ENCODE measurements around the gene LILRA6. TPM values are rescaled to one million over a fixed set of nuclear protein-coding genes. Genes with fewer than 3 reads are reported as not detected.
"Not testable (repeated sequence)": the region's sequence is repeated elsewhere in the genome, so short reads cannot be mapped to it uniquely, and the experiment has no call there.

Gene LILRA6
- total and polyA plus RNA-seq, 5 donors from 2014 or later = 0.11 to 0.13 TPM; not detected in 3

DNA sequence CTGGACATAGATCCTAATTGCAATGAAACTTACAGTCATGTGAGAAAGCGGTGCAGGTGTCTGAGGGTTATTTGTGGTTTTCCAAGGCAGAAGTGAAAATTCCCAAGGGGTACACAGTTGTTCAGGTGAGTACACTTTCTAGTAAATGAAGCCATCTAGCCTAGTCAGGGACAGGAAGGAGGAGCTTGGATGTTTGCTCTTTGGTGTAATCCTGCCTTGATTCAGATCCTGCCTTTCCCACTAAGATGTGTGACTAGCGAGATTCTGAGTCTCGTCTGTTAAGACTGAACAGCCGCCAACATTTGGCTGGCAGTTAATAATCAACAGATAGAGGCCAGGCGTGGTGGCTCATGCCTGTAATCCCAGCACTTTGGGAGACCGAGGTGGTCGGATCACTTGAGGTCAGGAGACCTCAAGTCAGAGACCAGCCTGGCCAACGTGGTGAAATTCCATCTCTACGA lies 39.4 kb downstream of the LILRA6 start:
- Mint-ChIP-seq H3K36me3 (peaks cover 38% of the 10 kb centered on the region), H3K4me3 (peak overlapping the region; percentile 15 to 100 (median 88)), H3K4me1 (peaks cover 7 to 80% (median 49%) of the 10 kb centered on the region in 4 donors), H3K27me3 (no peaks in the 10 kb centered on the region), H3K27ac (peak overlapping the region in 1 of 3 donors; percentile 71), H3K9me3 (no peaks in the 10 kb centered on the region)
- ATAC-seq (ENCODE audit: low read depth in 2 of 2) (no peak), DNase-seq (no peak)
- Histone ChIP-seq H3K27ac (ENCODE audit: insufficient read depth, low read length, poor library complexity, severe bottlenecking) (no peak overlapping the region), H3K9me3 (ENCODE audit: control insufficient read depth in 2 of 2, low read length in 2 of 2) (no peaks in the 10 kb centered on the region), H3K27me3 (ENCODE audit: control insufficient read depth, insufficient read depth, low read length) (no peaks in the 10 kb centered on the region), H3K4me3 (ENCODE audit: low read depth, low read length) (no peak overlapping the region), H3K36me3 (ENCODE audit: control insufficient read depth, insufficient read depth, low read length) (peaks cover 60% of the 10 kb centered on the region), H3K4me1 (ENCODE audit: control insufficient read depth, insufficient read depth, low read length, poor library complexity, severe bottlenecking) (peaks cover 66% of the 10 kb centered on the region)

DNA sequence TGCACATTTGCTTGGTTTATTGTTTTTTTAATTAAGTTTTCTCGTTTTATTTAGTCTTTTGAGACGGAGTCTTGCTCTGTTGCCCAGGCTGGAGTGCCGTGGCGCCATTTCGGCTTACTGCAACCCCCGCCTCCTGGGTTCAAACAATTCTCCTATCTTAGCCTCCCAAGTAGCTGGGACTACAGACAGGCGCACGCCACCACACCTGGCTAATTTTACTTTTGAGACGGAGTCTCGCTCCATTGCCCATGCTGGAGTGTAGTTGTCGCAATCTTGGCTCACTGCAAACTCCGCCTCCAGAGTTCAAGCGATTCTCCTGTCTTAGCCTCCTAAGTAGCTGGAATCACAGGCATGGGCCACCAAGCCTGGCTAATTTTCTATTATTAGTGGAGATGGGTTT lies 40.6 kb downstream of the LILRA6 start:
- Mint-ChIP-seq H3K4me3 (peak overlapping the region; percentile 93 to 100 (median 98)), H3K36me3 (peaks cover 30% of the 10 kb centered on the region), H3K27ac (peak overlapping the region in 2 of 3 donors; percentile 99 to 100), H3K9me3 (no peaks in the 10 kb centered on the region), H3K27me3 (no peaks in the 10 kb centered on the region), H3K4me1 (peaks cover 7 to 68% (median 41%) of the 10 kb centered on the region in 4 donors)
- Histone ChIP-seq H3K4me1 (ENCODE audit: control insufficient read depth, insufficient read depth, low read length, poor library complexity, severe bottlenecking) (peaks cover 59% of the 10 kb centered on the region), H3K4me3 (ENCODE audit: low read depth, low read length) (peak overlapping the region; percentile 92), H3K36me3 (ENCODE audit: control insufficient read depth, insufficient read depth, low read length) (peaks cover 49% of the 10 kb centered on the region), H3K27me3 (ENCODE audit: control insufficient read depth, insufficient read depth, low read length) (no peaks in the 10 kb centered on the region), H3K27ac (ENCODE audit: insufficient read depth, low read length, poor library complexity, severe bottlenecking) (peak overlapping the region; percentile 96), H3K9me3 (ENCODE audit: control insufficient read depth in 2 of 2, low read length in 2 of 2) (no peaks in the 10 kb centered on the region)
- ATAC-seq (ENCODE audit: low read depth in 2 of 2) (no peak), DNase-seq (no peak)

DNA sequence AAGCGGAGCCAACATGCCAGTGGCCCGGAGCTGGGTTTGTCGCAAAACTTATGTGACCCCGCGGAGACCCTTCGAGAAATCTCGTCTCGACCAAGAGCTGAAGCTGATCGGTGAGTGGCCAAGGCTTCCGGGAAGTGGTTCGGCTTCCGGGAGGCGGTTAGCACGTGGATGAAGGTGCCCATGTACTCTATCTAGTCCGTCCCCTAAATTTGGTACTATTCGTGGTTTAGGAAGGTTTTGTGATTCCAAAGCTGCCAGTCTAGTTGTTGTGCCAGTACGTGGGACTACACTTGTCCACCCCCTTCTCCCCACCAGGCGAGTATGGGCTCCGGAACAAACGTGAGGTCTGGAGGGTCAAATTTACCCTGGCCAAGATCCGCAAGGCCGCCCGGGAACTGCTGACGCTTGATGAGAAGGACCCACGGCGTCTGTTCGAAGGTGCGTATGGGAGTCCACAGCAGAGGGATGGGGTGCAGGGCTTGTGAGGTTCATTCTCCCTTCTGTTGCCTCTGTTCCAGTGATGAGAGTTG lies 41.4 kb downstream of the LILRA6 start:
- H3K27ac ChIP-seq (ENCODE audit: insufficient read depth, low read length, poor library complexity, severe bottlenecking) = peak overlapping the region; percentile 96
- H3K4me1 ChIP-seq (ENCODE audit: control insufficient read depth, insufficient read depth, low read length, poor library complexity, severe bottlenecking) = peaks cover 55% of the 10 kb centered on the region
- H3K36me3 ChIP-seq (ENCODE audit: control insufficient read depth, insufficient read depth, low read length) = peaks cover 42% of the 10 kb centered on the region
- ATAC-seq (ENCODE audit: low read depth in 2 of 2) = peak in 1 of 2 donors; percentile 15
- no peaks in the 10 kb centered on the region for H3K9me3 ChIP-seq (ENCODE audit: control insufficient read depth in 2 of 2, low read length in 2 of 2)
- Mint-ChIP-seq H3K27ac (peak overlapping the region; percentile 99 to 100 (median 100)), H3K9me3 (no peaks in the 10 kb centered on the region), H3K4me3 (peak overlapping the region; percentile 93 to 100 (median 98)), H3K27me3 (no peaks in the 10 kb centered on the region), H3K4me1 (peaks cover 7 to 61% (median 39%) of the 10 kb centered on the region in 4 donors), H3K36me3 (peaks cover 25% of the 10 kb centered on the region)
- H3K4me3 ChIP-seq (ENCODE audit: low read depth, low read length) = peak overlapping the region; percentile 92
- DNase-seq = no peak
- H3K27me3 ChIP-seq (ENCODE audit: control insufficient read depth, insufficient read depth, low read length) = no peaks in the 10 kb centered on the region

DNA sequence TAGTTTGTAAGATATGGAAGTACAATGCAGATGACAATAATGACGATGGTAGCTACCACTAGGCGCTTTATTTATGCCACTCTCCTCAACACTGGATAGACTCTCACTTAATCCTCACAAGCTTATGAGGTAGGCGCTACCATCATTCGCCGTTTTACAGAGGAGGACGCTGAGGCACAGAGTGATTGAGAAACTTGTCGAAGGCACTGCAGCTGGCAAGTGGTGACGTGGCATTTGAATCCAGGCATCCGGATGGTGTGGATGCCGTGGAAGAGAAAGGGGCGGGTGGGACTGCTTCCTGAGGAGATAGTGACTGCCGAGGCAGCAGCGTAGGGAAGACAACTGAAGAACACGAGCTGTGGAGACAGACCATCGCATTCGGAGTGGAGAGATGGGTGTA lies 43.2 kb downstream of the LILRA6 start:
- H3K27ac Mint-ChIP-seq = peak overlapping the region in 2 of 3 donors; percentile 76 to 86
- H3K36me3 Mint-ChIP-seq = peaks cover 26% of the 10 kb centered on the region
- H3K27me3 Mint-ChIP-seq = no peaks in the 10 kb centered on the region

DNA sequence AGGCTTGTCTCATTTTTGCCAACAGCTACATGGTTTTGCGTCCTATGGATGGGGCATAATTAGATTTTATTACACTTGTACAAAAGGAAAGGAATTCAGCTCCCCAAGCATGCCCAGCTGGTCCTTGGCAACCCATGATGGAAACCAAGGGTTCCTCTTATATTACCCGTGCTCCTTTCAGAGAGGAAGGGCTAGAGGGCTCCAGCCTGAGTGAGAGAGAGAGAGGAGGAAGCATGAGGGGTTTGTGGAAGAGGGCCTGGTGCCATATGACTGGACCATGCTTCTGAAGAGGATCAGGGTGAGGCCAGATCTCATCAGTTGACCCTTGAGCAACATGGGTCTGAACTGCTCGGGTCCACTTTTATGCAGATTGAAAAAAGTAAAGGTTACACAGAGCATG lies 45.5 kb downstream of the LILRA6 start:
- no peak overlapping the region for H3K27ac ChIP-seq (ENCODE audit: insufficient read depth, low read length, poor library complexity, severe bottlenecking)
- Mint-ChIP-seq H3K9me3 (no peaks in the 10 kb centered on the region), H3K27me3 (no peaks in the 10 kb centered on the region), H3K27ac (no peak overlapping the region), H3K36me3 (peaks cover 14% of the 10 kb centered on the region), H3K4me3 (peak overlapping the region in 2 of 4 donors; percentile 27 to 60), H3K4me1 (peaks cover 7 to 35% (median 21%) of the 10 kb centered on the region in 4 donors)
- H3K4me1 ChIP-seq (ENCODE audit: control insufficient read depth, insufficient read depth, low read length, poor library complexity, severe bottlenecking) = peaks cover 18% of the 10 kb centered on the region
- H3K27me3 ChIP-seq (ENCODE audit: control insufficient read depth, insufficient read depth, low read length) = no peaks in the 10 kb centered on the region
- H3K9me3 ChIP-seq (ENCODE audit: control insufficient read depth in 2 of 2, low read length in 2 of 2) = no peaks in the 10 kb centered on the region
- no peak for ATAC-seq (ENCODE audit: low read depth in 2 of 2)
- H3K4me3 ChIP-seq (ENCODE audit: low read depth, low read length) = no peak overlapping the region
- peaks cover 10% of the 10 kb centered on the region for H3K36me3 ChIP-seq (ENCODE audit: control insufficient read depth, insufficient read depth, low read length)
- DNase-seq = no peak

More for the DNA sequence above, 43.2 kb downstream of the LILRA6 start:
- peaks cover 25% of the 10 kb centered on the region for H3K36me3 ChIP-seq (ENCODE audit: control insufficient read depth, insufficient read depth, low read length)
- H3K4me1 Mint-ChIP-seq = peaks cover 7 to 43% (median 28%) of the 10 kb centered on the region in 4 donors
- H3K27ac ChIP-seq (ENCODE audit: insufficient read depth, low read length, poor library complexity, severe bottlenecking) = no peak overlapping the region
- no peaks in the 10 kb centered on the region for H3K9me3 Mint-ChIP-seq
- H3K9me3 ChIP-seq (ENCODE audit: control insufficient read depth in 2 of 2, low read length in 2 of 2) = no peaks in the 10 kb centered on the region
- no peaks in the 10 kb centered on the region for H3K27me3 ChIP-seq (ENCODE audit: control insufficient read depth, insufficient read depth, low read length)
- DNase-seq (no peak), ATAC-seq (ENCODE audit: low read depth in 2 of 2) (no peak)
- H3K4me3 ChIP-seq (ENCODE audit: low read depth, low read length) = no peak overlapping the region
- peak overlapping the region; percentile 64 to 96 (median 80) for H3K4me3 Mint-ChIP-seq
- H3K4me1 ChIP-seq (ENCODE audit: control insufficient read depth, insufficient read depth, low read length, poor library complexity, severe bottlenecking) = peaks cover 39% of the 10 kb centered on the region

DNA sequence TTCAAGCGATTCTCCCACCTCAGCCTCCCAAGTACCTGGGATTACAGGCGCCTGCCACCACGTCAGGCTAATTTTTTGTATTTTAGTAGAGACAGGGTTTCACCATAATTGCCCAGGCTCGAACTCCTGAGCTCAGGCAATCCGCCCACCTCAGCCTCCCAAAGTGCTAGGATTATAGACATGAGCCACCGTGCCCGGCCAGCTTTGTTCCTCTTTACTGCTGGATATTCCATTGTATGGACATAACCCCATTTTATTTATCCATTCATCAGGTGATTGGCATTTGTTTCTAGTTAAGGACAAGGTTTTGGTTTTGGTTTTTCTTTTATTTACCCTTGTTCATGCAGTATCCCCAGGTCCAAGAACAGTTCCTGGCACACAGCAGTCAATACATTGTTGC lies 46.1 kb downstream of the LILRA6 start:
- H3K27me3 Mint-ChIP-seq = no peaks in the 10 kb centered on the region
- H3K27me3 ChIP-seq (ENCODE audit: control insufficient read depth, insufficient read depth, low read length) = no peaks in the 10 kb centered on the region
- H3K36me3 ChIP-seq (ENCODE audit: control insufficient read depth, insufficient read depth, low read length) = peaks cover 7% of the 10 kb centered on the region
- H3K4me3 ChIP-seq (ENCODE audit: low read depth, low read length) = no peak overlapping the region
- H3K27ac Mint-ChIP-seq = no peak overlapping the region
- peaks cover 12% of the 10 kb centered on the region for H3K36me3 Mint-ChIP-seq
- H3K9me3 Mint-ChIP-seq = no peaks in the 10 kb centered on the region
- peaks cover 18% of the 10 kb centered on the region for H3K4me1 ChIP-seq (ENCODE audit: control insufficient read depth, insufficient read depth, low read length, poor library complexity, severe bottlenecking)
- H3K27ac ChIP-seq (ENCODE audit: insufficient read depth, low read length, poor library complexity, severe bottlenecking) = no peak overlapping the region
- ATAC-seq (ENCODE audit: low read depth in 2 of 2) = no peak
- H3K4me3 Mint-ChIP-seq = peak overlapping the region in 2 of 4 donors; percentile 32 to 60
- peaks cover 7 to 35% (median 20%) of the 10 kb centered on the region in 4 donors for H3K4me1 Mint-ChIP-seq
- H3K9me3 ChIP-seq (ENCODE audit: control insufficient read depth in 2 of 2, low read length in 2 of 2) = no peaks in the 10 kb centered on the region
- DNase-seq = no peak

DNA sequence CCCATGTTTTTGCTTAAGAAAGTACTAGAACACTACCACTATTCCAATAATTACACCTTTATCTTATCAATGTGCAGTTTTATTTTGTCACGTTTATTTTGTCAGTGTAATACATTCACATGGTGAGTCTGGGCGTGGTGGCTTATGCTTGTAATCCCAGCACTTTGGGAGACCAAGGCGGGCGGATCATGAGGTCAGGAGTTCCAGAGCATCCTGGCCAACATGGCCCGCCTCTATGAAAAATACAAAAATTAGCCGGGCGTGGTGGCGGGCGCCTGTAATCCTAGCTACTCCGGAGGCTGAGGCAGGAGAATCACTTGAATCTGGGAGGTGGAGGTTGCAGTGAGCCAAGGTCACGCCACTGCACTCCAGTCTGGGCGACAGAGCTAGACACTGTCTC lies 48.1 kb downstream of the LILRA6 start:
- not testable (repeated sequence) for ATAC-seq (ENCODE audit: low read depth in 2 of 2); H3K27ac ChIP-seq (ENCODE audit: insufficient read depth, low read length, poor library complexity, severe bottlenecking); DNase-seq; H3K27me3 ChIP-seq (ENCODE audit: control insufficient read depth, insufficient read depth, low read length); H3K36me3 ChIP-seq (ENCODE audit: control insufficient read depth, insufficient read depth, low read length); H3K9me3 Mint-ChIP-seq; H3K27ac Mint-ChIP-seq; H3K27me3 Mint-ChIP-seq; H3K9me3 ChIP-seq (ENCODE audit: control insufficient read depth in 2 of 2, low read length in 2 of 2); H3K36me3 Mint-ChIP-seq; H3K4me3 ChIP-seq (ENCODE audit: low read depth, low read length)
- H3K4me3 Mint-ChIP-seq = peak overlapping the region in 1 of 4 donors; percentile 36
- peaks cover 12% of the 10 kb centered on the region for H3K4me1 ChIP-seq (ENCODE audit: control insufficient read depth, insufficient read depth, low read length, poor library complexity, severe bottlenecking)
- peaks cover 0 to 30% (median 18%) of the 10 kb centered on the region in 4 donors for H3K4me1 Mint-ChIP-seq

DNA sequence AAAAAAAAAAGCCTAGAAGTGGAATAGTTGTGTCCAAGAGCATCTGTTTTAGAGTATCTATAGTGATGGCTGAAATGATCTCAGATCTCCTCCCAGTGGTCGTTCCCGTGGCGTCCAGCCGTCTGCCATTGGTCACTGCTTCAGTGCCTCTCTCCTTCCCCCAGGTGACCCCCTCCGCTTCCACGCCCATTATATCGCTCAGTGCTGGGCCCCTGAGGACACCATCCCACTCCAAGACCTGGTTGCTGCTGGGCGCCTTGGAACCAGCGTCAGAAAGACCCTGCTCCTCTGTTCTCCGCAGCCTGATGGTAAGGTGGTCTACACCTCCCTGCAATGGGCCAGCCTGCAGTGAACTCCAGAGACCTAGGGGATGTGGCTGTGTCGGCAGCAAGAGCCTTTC lies 49.6 kb downstream of the LILRA6 start:
- H3K4me1 Mint-ChIP-seq = peaks cover 0 to 37% (median 18%) of the 10 kb centered on the region in 4 donors
- ATAC-seq (ENCODE audit: low read depth in 2 of 2) (no peak), DNase-seq (no peak)
- H3K27me3 ChIP-seq (ENCODE audit: control insufficient read depth, insufficient read depth, low read length) = no peaks in the 10 kb centered on the region
- peaks cover 7% of the 10 kb centered on the region for H3K36me3 ChIP-seq (ENCODE audit: control insufficient read depth, insufficient read depth, low read length)
- no peak overlapping the region for H3K27ac ChIP-seq (ENCODE audit: insufficient read depth, low read length, poor library complexity, severe bottlenecking)
- H3K9me3 ChIP-seq (ENCODE audit: control insufficient read depth in 2 of 2, low read length in 2 of 2) = no peaks in the 10 kb centered on the region
- H3K27me3 Mint-ChIP-seq = no peaks in the 10 kb centered on the region
- H3K27ac Mint-ChIP-seq = peak overlapping the region in 2 of 3 donors; percentile 47 to 51
- H3K36me3 Mint-ChIP-seq = peaks cover 7% of the 10 kb centered on the region
- peaks cover 23% of the 10 kb centered on the region for H3K4me1 ChIP-seq (ENCODE audit: control insufficient read depth, insufficient read depth, low read length, poor library complexity, severe bottlenecking)
- H3K9me3 Mint-ChIP-seq = no peaks in the 10 kb centered on the region
- H3K4me3 ChIP-seq (ENCODE audit: low read depth, low read length) = no peak overlapping the region
- H3K4me3 Mint-ChIP-seq = peak overlapping the region; percentile 92 to 97 (median 96)
